HG02840 (cell line): ENCODE results near the gene FXYD4.

Source experiments
- ATAC-seq: cut with Tn5 transposase; IDR thresholded peaks from one replicate; pipeline ENCODE4 v1.9.1; 2021; ENCODE audit warnings: mild to moderate bottlenecking, moderate library complexity, moderate number of reproducible peaks; ENCODE audit not compliant: unreplicated experiment, low FRiP score

FXYD4 gene

GRCh38 chr10:43343126-43343525, 28.3 kb upstream of the FXYD4 start:
- ATAC-seq = no peak

- no peak for ATAC-seq
Measured at GRCh38 chr10:43344051-43344450, 27.4 kb upstream of the FXYD4 start.

GRCh38 chr10:43347997-43348396, 23.4 kb upstream of the FXYD4 start:
- no peak for ATAC-seq

GRCh38 chr10:43348511-43349312, 22.7 kb upstream of the FXYD4 start:
- ATAC-seq = peak; percentile 91

GRCh38 chr10:43350156-43350555, 21.3 kb upstream of the FXYD4 start:
- no peak for ATAC-seq

GRCh38 chr10:43350686-43351085, 20.8 kb upstream of the FXYD4 start:
- ATAC-seq = no peak

- ATAC-seq = no peak
Measured at GRCh38 chr10:43351301-43351700, 20.1 kb upstream of the FXYD4 start.

- no peak for ATAC-seq
Measured at GRCh38 chr10:43352951-43353350, 18.5 kb upstream of the FXYD4 start.

- no peak for ATAC-seq
Measured at GRCh38 chr10:43353495-43354329, 17.7 kb upstream of the FXYD4 start.

- no peak for ATAC-seq
Measured at GRCh38 chr10:43354330-43354635, 17.2 kb upstream of the FXYD4 start.

- no peak for ATAC-seq
Measured at GRCh38 chr10:43354879-43355380, 16.5 kb upstream of the FXYD4 start.

- no peak for ATAC-seq
Measured at GRCh38 chr10:43355749-43356371, 15.6 kb upstream of the FXYD4 start.

GRCh38 chr10:43360086-43360485, 11.3 kb upstream of the FXYD4 start:
- no peak for ATAC-seq

GRCh38 chr10:43361547-43362190, 9.8 kb upstream of the FXYD4 start:
- ATAC-seq = no peak

- ATAC-seq = peak; percentile 97
Measured at GRCh38 chr10:43362191-43362839, 9.1 kb upstream of the FXYD4 start.

GRCh38 chr10:43365001-43365400, 6.4 kb upstream of the FXYD4 start:
- no peak for ATAC-seq

- no peak for ATAC-seq
Measured at GRCh38 chr10:43369921-43370320, 1.5 kb upstream of the FXYD4 start.

GRCh38 chr10:43370671-43371215, 693 bp upstream of the FXYD4 start:
- no peak for ATAC-seq

GRCh38 chr10:43372765-43373361, 1.4 kb downstream of the FXYD4 start:
- no peak for ATAC-seq

- no peak for ATAC-seq
Measured at GRCh38 chr10:43373461-43373860, 2.0 kb downstream of the FXYD4 start.
